Mucosa of rectum (tissue), 2 donors: ENCODE data around the gene ADORA1.

Source experiments
- H3K27ac ChIP-seq, 2 donors: one replicate each; pipeline ENCODE4 v1.7.0; 2013; ENCODE audit warnings: inconsistent platforms in 2 of 2, low read depth in 2 of 2, low read length in 2 of 2
- H3K27me3 ChIP-seq, 2 donors: one replicate each; pipeline ENCODE4 v1.7.0; 2013; ENCODE audit warnings: low read length in 2 of 2; ENCODE audit not compliant: control insufficient read depth in 2 of 2, insufficient read depth in 2 of 2
- H3K36me3 ChIP-seq, 2 donors: one replicate each; pipeline ENCODE4 v1.7.0; 2013; ENCODE audit warnings: low read length in 2 of 2; ENCODE audit not compliant: control insufficient read depth in 2 of 2, insufficient read depth in 2 of 2
- H3K4me1 ChIP-seq, 2 donors: one replicate each; pipeline ENCODE4 v1.7.0; 2013; ENCODE audit warnings: low read length in 2 of 2, mild to moderate bottlenecking in 1 of 2; ENCODE audit not compliant: control insufficient read depth in 2 of 2, insufficient read depth in 2 of 2
- H3K4me3 ChIP-seq, 2 donors: one replicate each; pipeline ENCODE4 v1.7.0; 2013; ENCODE audit warnings: low read length in 2 of 2
- H3K9ac ChIP-seq, 2 donors: one replicate each; pipeline ENCODE4 v1.7.0; 2013; ENCODE audit warnings: low read length in 2 of 2, low read depth in 1 of 2, mild to moderate bottlenecking in 1 of 2
- H3K9me3 ChIP-seq, 2 donors: one replicate each; pipeline ENCODE4 v1.7.0; 2013; ENCODE audit warnings: low read length in 2 of 2; ENCODE audit not compliant: control insufficient read depth in 2 of 2
- donor health status: healthy.
- donor health status: Normal muscosa, but diverticular disease.

ADORA1 gene

DNA sequence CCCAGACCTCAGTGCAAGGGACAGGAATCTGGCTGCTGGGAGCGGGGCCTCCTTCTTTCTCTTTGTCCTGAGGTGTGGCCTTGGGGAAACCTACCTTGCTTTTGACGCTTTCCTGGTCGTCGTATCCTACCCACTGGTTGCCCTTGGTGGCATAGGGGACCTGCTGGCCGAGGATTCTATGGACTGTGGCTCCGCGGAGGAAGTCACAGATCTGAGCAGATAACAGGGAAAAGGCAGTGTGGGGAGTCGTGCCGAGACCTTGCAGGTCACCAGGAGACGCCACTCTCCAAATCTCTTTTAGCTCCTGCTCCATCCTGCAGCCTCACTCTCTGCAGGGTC, 52.1 kb downstream of the ADORA1 start:
- Histone ChIP-seq H3K4me3 (no peak overlapping the region), H3K9ac (no peak overlapping the region)

GRCh38 chr1:203180611-203181330, 53.2 kb downstream of the ADORA1 start:
- H3K27me3 ChIP-seq: peaks cover 0 to 2% of the 10 kb centered on the region in 2 donors
- H3K9ac ChIP-seq: no peak overlapping the region
- H3K9me3 ChIP-seq: no peaks in the 10 kb centered on the region
- no peaks in the 10 kb centered on the region for H3K36me3 ChIP-seq
- H3K4me3 ChIP-seq: no peak overlapping the region
- no peak overlapping the region for H3K27ac ChIP-seq
- H3K4me1 ChIP-seq: peaks cover 3 to 5% of the 10 kb centered on the region in 2 donors

More for the DNA sequence above, 52.1 kb downstream of the ADORA1 start:
- H3K4me1 ChIP-seq: peaks cover 3 to 5% of the 10 kb centered on the region in 2 donors
- H3K9me3 ChIP-seq: no peaks in the 10 kb centered on the region
- H3K36me3 ChIP-seq: no peaks in the 10 kb centered on the region
- no peak overlapping the region for H3K27ac ChIP-seq
- H3K27me3 ChIP-seq: no peaks in the 10 kb centered on the region

DNA sequence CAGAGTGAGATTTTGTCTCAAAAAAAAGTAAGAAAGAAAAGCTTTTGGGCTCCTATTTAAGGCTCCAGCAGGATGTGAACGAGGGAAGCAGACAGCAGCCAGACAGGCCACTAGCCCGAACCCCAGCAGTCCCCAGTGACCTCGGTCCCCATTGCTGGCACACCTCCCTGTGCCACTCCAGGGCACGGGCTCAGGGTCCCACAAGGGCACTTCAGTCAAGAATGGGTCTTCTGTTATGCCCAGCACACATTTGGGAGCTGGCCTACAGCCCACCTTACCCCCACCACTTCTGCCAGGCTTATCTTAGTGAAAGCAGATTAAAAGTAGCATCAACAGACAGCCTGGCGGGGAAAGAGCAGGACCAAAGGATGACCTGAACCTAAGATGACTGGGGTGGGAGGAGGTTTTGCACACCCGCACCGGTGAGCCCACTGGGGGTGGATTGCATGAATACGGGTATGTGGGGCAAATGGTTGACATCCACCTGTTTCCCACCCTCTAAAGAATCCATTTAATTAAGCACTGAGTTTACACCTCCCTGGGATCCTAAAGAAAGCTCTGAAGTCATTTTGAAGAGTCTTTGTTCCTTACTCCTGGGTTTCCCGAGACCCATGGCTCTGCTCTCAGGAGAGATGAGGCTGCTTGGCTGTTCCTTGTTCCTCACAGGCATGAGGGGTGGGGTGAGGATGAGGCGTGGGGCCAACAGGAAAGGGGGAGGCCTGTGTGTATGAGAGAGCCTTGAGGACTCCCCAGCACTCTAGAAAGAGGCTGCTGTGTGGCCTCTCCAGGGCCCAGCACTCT, 54.3 kb downstream of the ADORA1 start:
- no peaks in the 10 kb centered on the region for H3K9me3 ChIP-seq
- no peaks in the 10 kb centered on the region for H3K36me3 ChIP-seq
- no peak overlapping the region for H3K9ac ChIP-seq
- H3K27me3 ChIP-seq: peaks cover 0 to 2% of the 10 kb centered on the region in 2 donors
- H3K27ac ChIP-seq: no peak overlapping the region
- H3K4me3 ChIP-seq: no peak overlapping the region
- H3K4me1 ChIP-seq: peaks cover 3 to 7% of the 10 kb centered on the region in 2 donors

- Histone ChIP-seq H3K4me1 (peaks cover 2 to 7% of the 10 kb centered on the region in 2 donors), H3K36me3 (no peaks in the 10 kb centered on the region), H3K27ac (no peak overlapping the region), H3K27me3 (peaks cover 0 to 2% of the 10 kb centered on the region in 2 donors), H3K4me3 (no peak overlapping the region), H3K9me3 (no peaks in the 10 kb centered on the region), H3K9ac (no peak overlapping the region)
Observed at GRCh38 chr1:203182387-203182953, 54.9 kb downstream of the ADORA1 start.

DNA sequence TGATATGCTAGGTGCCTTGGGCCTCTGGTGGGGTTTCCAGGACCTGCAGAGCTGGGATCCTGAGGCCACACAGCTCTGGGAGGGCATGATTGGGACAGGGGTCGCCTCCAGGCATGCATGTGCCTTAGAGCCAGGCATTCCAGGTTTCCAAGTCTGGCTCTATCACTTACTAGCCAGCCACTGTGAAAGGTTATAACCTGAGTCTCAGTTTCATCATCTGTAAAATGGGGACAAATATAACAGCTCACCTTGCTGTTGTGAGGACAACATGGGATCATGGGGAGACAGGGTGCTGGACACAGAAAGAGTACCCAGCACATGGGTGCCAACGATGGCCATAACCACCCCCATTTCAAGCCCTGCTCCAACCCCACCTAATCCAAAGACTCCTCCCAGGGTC, 56.3 kb downstream of the ADORA1 start:
- no peak overlapping the region for H3K4me3 ChIP-seq
- no peak overlapping the region for H3K27ac ChIP-seq
- peaks cover 0 to 2% of the 10 kb centered on the region in 2 donors for H3K27me3 ChIP-seq
- peaks cover 0 to 4% of the 10 kb centered on the region in 2 donors for H3K4me1 ChIP-seq
- no peaks in the 10 kb centered on the region for H3K36me3 ChIP-seq
- H3K9ac ChIP-seq: no peak overlapping the region
- H3K9me3 ChIP-seq: no peaks in the 10 kb centered on the region

DNA sequence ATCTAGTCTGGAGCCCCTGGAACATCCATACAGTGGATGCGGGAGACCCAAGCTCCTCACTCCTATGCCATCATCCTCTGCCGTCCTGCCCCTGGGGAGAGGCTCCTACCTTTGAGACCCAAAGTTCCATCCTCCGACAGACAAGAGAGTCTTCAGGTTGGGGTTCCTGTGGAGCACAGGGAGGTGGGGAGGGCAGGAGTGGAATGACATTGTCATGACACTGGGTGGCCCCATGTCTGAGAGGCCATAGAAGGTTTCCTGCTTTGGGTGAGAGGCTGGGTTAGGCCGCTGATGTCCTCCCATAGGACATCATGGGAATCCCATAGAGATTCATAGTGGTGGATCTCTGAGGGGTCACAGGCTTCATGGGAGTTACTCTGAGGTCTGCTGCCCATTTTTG, 56.9 kb downstream of the ADORA1 start:
- Histone ChIP-seq H3K27me3 (peaks cover 0 to 2% of the 10 kb centered on the region in 2 donors), H3K9me3 (no peaks in the 10 kb centered on the region), H3K4me3 (no peak overlapping the region), H3K4me1 (peaks cover 0 to 4% of the 10 kb centered on the region in 2 donors), H3K27ac (no peak overlapping the region), H3K9ac (no peak overlapping the region), H3K36me3 (no peaks in the 10 kb centered on the region)

DNA sequence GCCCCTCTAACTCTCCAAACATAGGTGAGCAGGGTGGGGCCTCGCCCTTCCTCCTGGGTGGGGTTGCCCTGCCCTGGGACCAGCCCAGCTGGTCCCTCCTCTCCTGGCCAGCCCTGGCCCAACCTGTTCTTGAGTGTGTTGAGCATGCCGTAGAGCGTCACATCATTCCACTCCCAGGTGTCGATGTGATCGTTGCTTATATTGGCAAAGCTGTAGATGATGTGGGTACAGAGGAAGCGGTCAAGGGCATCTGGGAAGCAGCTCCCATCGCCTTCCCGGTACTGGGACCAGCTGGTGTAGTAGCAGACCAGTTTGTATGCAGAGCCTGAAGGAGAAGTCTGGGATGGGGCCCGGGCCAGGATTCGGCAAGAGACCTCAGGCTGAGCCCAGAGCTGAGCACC, 57.5 kb downstream of the ADORA1 start:
- no peaks in the 10 kb centered on the region for H3K36me3 ChIP-seq
- H3K27ac ChIP-seq: no peak overlapping the region
- H3K9ac ChIP-seq: no peak overlapping the region
- no peaks in the 10 kb centered on the region for H3K9me3 ChIP-seq
- H3K4me1 ChIP-seq: peaks cover 0 to 4% of the 10 kb centered on the region in 2 donors
- H3K4me3 ChIP-seq: no peak overlapping the region
- H3K27me3 ChIP-seq: peaks cover 0 to 2% of the 10 kb centered on the region in 2 donors

DNA sequence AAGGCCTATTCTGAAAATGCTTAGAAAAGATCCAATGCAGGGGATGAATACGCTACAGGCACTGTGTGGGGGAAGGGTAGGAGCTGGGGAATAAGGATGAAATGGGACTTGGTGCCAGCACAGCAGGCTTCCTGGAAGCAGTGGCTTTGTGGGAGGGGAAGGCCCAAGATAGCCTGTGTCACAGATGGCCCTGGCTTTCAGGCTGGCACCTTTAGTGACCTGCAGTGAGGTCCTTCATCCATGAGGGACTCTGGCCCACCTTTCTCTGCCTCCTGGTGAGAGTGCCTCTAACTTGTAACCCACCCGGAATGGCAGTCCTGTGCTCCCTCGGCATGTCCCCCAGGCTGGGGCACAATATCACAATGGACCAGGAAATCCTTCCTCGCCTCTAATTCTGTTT, 58.1 kb downstream of the ADORA1 start:
- no peaks in the 10 kb centered on the region for H3K9me3 ChIP-seq
- H3K4me1 ChIP-seq: peaks cover 0 to 4% of the 10 kb centered on the region in 2 donors
- H3K27ac ChIP-seq: no peak overlapping the region
- no peak overlapping the region for H3K9ac ChIP-seq
- H3K36me3 ChIP-seq: no peaks in the 10 kb centered on the region
- H3K4me3 ChIP-seq: no peak overlapping the region
- H3K27me3 ChIP-seq: peaks cover 0 to 2% of the 10 kb centered on the region in 2 donors

DNA sequence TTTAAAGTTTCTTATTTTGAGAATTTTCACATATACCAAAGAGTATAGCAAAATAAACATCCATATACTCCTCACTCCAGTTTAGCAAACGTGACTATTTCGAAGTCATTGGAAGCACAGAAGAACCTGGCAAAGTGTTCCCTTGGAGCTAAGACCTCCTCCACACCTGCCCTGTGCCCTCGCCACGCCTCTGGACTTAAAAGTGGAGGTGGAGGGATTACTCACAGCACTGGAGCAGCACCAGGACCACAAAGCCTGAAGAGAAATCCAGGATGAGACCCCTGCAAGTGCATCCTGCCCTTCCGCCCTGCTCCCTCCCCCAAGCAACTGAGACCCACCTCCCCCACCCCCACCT, 58.5 kb downstream of the ADORA1 start:
- Histone ChIP-seq H3K9ac (no peak overlapping the region), H3K4me3 (no peak overlapping the region), H3K27ac (no peak overlapping the region), H3K4me1 (peaks cover 0 to 4% of the 10 kb centered on the region in 2 donors), H3K9me3 (no peaks in the 10 kb centered on the region), H3K36me3 (no peaks in the 10 kb centered on the region), H3K27me3 (peaks cover 0 to 2% of the 10 kb centered on the region in 2 donors)
